Erythroblast (primary cell): ENCODE measurements around the gene SLC48A1.

ENCODE experiments used
- GATA1 ChIP-seq: IDR thresholded peaks from 2 replicates; pipeline ENCODE4 v1.6.1; 2011; ENCODE audit warnings: low read depth, mild to moderate bottlenecking, control low read depth, low read length, moderate library complexity
- POLR2A ChIP-seq: IDR thresholded peaks from 2 replicates; pipeline ENCODE4 v1.6.1; 2011; ENCODE audit warnings: mild to moderate bottlenecking, low read length

GRCh38 chr12:47782372-47782770 is 9.3 kb downstream of the SLC48A1 start:
- no peak for TF ChIP-seq POLR2A
- no peak for TF ChIP-seq GATA1
